SK-N-SH (cell line): ENCODE results near the gene CD63.

Source experiments
- CTCF ChIP-seq: fragments of 200-600 bp; sonication (generic); IDR thresholded peaks from 2 replicates; pipeline ENCODE4 v1.6.1; 2017; ENCODE audit warnings: antibody characterized with exemption, mild to moderate bottlenecking, moderate library complexity
- MXI1 ChIP-seq: IDR thresholded peaks from 2 replicates; pipeline ENCODE4 v1.6.1; 2012; ENCODE audit warnings: mild to moderate bottlenecking, low read depth, low read length, improper control_type of control experiment
- POLR2AphosphoS5 ChIP-seq: IDR thresholded peaks from 2 replicates; pipeline ENCODE4 v1.6.1; 2012; ENCODE audit warnings: low read depth, low read length
- SMC3 ChIP-seq: IDR thresholded peaks from 2 replicates; pipeline ENCODE4 v1.6.1; 2012; ENCODE audit warnings: low read depth, low read length, improper control_type of control experiment

GRCh38 chr12:55727643-55728185 is 1.1 kb downstream of the CD63 start:
- TF ChIP-seq SMC3 (no peak), CTCF (no peak), MXI1 (peak; percentile 49; the same call in 1 of the 2 replicates), POLR2AphosphoS5 (no peak)
